ENCODE data around the gene ZDHHC8. TPM values are rescaled to one million over a fixed set of nuclear protein-coding genes. Genes with fewer than 3 reads are reported as not detected.

The ZDHHC8 gene
- total and polyA plus RNA-seq, 7 donors = 1.8 to 26.0 (median 5.4) TPM

- no peak for DNase-seq
- no peak for TF ChIP-seq CTCF (IDR thresholded peaks at IDR 0.05)
- TF ChIP-seq POLR2AphosphoS5 (IDR thresholded peaks at IDR 0.05) = no peak
- no peak for TF ChIP-seq EP300 (IDR thresholded peaks at IDR 0.05)
- no peak for TF ChIP-seq POLR2A (IDR thresholded peaks at IDR 0.05)
- Histone ChIP-seq H3K4me3 (no peak overlapping the region), H3K27ac (no peak overlapping the region), H3K4me1 (no peaks in the 10 kb centered on the region), H3K36me3 (no peaks in the 10 kb centered on the region), H3K27me3 (no peaks in the 10 kb centered on the region), H3K9me3 (no peaks in the 10 kb centered on the region)
- intact Hi-C loops (cut with DNase I) = no loop called here
- 91 to 92% methylated on average over 10 of the region's 10 CpGs for WGBS, 2 donors
Measured at GRCh38 chr22:20192293-20192971, 60.8 kb downstream of the ZDHHC8 start.

GRCh38 chr22:20192972-20193760 lies 61.6 kb downstream of the ZDHHC8 start:
- no peak for TF ChIP-seq CTCF (IDR thresholded peaks at IDR 0.05)
- TF ChIP-seq POLR2AphosphoS5 (IDR thresholded peaks at IDR 0.05) = no peak
- no peak for TF ChIP-seq POLR2A (IDR thresholded peaks at IDR 0.05)
- no peak for TF ChIP-seq EP300 (IDR thresholded peaks at IDR 0.05)
- no peak for DNase-seq
- intact Hi-C loops (cut with DNase I) = no loop called here
- Histone ChIP-seq H3K4me1 (no peaks in the 10 kb centered on the region), H3K27me3 (no peaks in the 10 kb centered on the region), H3K4me3 (no peak overlapping the region), H3K36me3 (no peaks in the 10 kb centered on the region), H3K27ac (no peak overlapping the region), H3K9me3 (no peaks in the 10 kb centered on the region)
- WGBS, 2 donors = 83 to 85% methylated on average over 20 of the region's 20 CpGs

GRCh38 chr22:20193761-20194494 lies 62.3 kb downstream of the ZDHHC8 start:
- Histone ChIP-seq H3K36me3 (no peaks in the 10 kb centered on the region), H3K4me1 (no peaks in the 10 kb centered on the region), H3K27me3 (no peaks in the 10 kb centered on the region), H3K4me3 (no peak overlapping the region), H3K27ac (no peak overlapping the region), H3K9me3 (no peaks in the 10 kb centered on the region)
- intact Hi-C loops (cut with DNase I) = no loop called here
- TF ChIP-seq EP300 (IDR thresholded peaks at IDR 0.05) = no peak
- TF ChIP-seq POLR2AphosphoS5 (IDR thresholded peaks at IDR 0.05) = no peak
- TF ChIP-seq CTCF (IDR thresholded peaks at IDR 0.05) = no peak
- TF ChIP-seq POLR2A (IDR thresholded peaks at IDR 0.05) = no peak
- DNase-seq = no peak
- WGBS, 2 donors = 83 to 89% methylated on average over 17 of the region's 17 CpGs

GRCh38 chr22:20194681-20195593 lies 63.3 kb downstream of the ZDHHC8 start:
- Histone ChIP-seq H3K27ac (no peak overlapping the region), H3K9me3 (no peaks in the 10 kb centered on the region), H3K27me3 (no peaks in the 10 kb centered on the region), H3K4me1 (no peaks in the 10 kb centered on the region), H3K36me3 (no peaks in the 10 kb centered on the region), H3K4me3 (no peak overlapping the region)
- intact Hi-C loops (cut with DNase I) = no loop called here
- no peak for TF ChIP-seq POLR2AphosphoS5 (IDR thresholded peaks at IDR 0.05)
- no peak for TF ChIP-seq EP300 (IDR thresholded peaks at IDR 0.05)
- TF ChIP-seq POLR2A (IDR thresholded peaks at IDR 0.05) = no peak
- no peak for TF ChIP-seq CTCF (IDR thresholded peaks at IDR 0.05)
- no peak for DNase-seq
- 70 to 75% methylated on average over 15 of the region's 15 CpGs for WGBS, 2 donors
